Measurements from ENCODE around the gene MAP3K2. TPM values are rescaled to one million over a fixed set of nuclear protein-coding genes. Genes with fewer than 3 reads are reported as not detected.

Gene MAP3K2, protein sequence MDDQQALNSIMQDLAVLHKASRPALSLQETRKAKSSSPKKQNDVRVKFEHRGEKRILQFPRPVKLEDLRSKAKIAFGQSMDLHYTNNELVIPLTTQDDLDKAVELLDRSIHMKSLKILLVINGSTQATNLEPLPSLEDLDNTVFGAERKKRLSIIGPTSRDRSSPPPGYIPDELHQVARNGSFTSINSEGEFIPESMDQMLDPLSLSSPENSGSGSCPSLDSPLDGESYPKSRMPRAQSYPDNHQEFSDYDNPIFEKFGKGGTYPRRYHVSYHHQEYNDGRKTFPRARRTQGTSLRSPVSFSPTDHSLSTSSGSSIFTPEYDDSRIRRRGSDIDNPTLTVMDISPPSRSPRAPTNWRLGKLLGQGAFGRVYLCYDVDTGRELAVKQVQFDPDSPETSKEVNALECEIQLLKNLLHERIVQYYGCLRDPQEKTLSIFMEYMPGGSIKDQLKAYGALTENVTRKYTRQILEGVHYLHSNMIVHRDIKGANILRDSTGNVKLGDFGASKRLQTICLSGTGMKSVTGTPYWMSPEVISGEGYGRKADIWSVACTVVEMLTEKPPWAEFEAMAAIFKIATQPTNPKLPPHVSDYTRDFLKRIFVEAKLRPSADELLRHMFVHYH
- total RNA-seq, result 100 to 1,000 TPM in 1 of 4 donors, 10 to 100 TPM in 3; 84.8 to 118 (median 92.8) TPM

DNA sequence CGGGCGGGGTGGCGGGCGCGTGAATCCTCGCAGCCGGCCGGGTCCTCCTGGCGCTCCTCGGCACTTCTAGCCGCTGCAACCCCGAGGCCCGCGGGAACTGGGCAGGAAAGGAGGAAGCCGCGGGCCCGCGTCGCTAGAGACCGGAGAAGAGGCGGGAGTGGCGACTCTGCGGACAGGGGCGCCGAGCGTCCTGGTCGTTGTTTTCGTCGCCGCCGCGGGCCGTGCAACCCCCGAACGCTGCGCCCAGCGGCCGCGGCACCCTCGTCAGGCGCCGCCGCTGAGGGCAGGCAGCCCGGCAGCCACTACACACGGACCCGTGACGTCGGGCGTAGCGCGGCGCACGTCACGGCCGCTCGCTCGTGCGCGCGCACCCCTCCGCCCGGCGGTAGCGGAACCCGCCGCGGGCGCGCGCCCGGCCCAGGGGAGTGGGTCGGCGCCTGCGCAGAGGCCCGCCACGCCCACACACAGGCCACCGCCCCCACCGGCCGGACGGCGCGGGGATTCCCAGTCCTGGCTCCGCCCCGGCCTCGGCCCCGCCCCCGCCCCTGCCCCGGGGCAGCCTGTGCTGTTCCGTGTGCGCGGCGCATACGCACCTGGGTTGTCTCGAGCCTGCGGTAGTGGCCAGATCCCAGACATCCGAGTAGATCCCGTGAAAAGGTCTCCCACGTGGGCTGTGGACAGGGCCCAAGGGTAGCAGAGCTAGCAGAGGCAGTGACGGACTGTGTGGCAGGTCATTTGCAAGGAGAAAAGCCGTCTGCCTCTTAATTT, at the start of gene MAP3K2:
TSS of gene MAP3K2 (minus strand) at position 321 of the 768 bp plus-strand sequence. CDS start 44,846 bp downstream, outside the sequence.
- H3K9me3 ChIP-seq, result no peaks in the 10 kb centered on the region
- no peaks in the 10 kb centered on the region for H3K27me3 ChIP-seq
- H3K27ac ChIP-seq, result peak within 1 kb of the TSS; percentile 99 to 100 (median 100)
- TF ChIP-seq, protein P1, sequence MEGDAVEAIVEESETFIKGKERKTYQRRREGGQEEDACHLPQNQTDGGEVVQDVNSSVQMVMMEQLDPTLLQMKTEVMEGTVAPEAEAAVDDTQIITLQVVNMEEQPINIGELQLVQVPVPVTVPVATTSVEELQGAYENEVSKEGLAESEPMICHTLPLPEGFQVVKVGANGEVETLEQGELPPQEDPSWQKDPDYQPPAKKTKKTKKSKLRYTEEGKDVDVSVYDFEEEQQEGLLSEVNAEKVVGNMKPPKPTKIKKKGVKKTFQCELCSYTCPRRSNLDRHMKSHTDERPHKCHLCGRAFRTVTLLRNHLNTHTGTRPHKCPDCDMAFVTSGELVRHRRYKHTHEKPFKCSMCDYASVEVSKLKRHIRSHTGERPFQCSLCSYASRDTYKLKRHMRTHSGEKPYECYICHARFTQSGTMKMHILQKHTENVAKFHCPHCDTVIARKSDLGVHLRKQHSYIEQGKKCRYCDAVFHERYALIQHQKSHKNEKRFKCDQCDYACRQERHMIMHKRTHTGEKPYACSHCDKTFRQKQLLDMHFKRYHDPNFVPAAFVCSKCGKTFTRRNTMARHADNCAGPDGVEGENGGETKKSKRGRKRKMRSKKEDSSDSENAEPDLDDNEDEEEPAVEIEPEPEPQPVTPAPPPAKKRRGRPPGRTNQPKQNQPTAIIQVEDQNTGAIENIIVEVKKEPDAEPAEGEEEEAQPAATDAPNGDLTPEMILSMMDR (IDR thresholded peaks at IDR 0.05), result peak in 1 of 6 experiments; percentile 11
- peak; percentile 85 to 92 for TF ChIP-seq POLR2A (IDR thresholded peaks at IDR 0.05)
- intact Hi-C loops (cut with DNase I), result no loop called here
- peaks cover 18 to 37% of the 10 kb centered on the region in 2 donors for H3K4me1 ChIP-seq
- H3K4me3 ChIP-seq (replicated peaks in 1 of 3), result peak within 1 kb of the TSS; percentile 74 to 96 (median 75)
- 0 to 11% methylated on average over 1 to 14 of the region's 100 CpGs for WGBS, 2 donors
- H3K36me3 ChIP-seq, result no peaks in the 10 kb centered on the region
- DNase-seq, result peak; percentile 95 to 96

DNA sequence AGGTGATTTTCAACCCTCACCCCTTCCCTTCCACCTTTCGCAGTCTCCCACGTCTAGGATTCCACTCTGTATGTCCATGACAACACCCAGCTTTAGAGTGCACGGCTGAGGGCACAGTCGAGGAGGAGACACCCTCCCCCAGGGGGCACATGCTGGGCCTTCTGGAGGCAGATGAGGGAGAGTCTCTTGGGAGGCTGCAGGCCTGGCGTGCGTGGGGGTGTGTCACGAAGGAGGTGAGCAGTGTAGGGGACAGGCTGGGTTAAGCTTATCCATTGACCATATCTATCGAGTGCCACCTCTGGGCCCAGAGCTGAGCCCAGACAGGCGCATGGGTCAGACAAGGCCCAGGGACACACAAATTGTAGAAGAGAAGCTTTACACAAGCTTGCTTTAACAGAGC, 49.3 kb upstream of the MAP3K2 start:
- no peaks in the 10 kb centered on the region for H3K27me3 ChIP-seq
- TF ChIP-seq, protein P1 (IDR thresholded peaks at IDR 0.05), result no peak
- TF ChIP-seq POLR2A (IDR thresholded peaks at IDR 0.05), result no peak
- WGBS, 2 donors, result 85 to 93% methylated on average over 9 of the region's 9 CpGs

DNA sequence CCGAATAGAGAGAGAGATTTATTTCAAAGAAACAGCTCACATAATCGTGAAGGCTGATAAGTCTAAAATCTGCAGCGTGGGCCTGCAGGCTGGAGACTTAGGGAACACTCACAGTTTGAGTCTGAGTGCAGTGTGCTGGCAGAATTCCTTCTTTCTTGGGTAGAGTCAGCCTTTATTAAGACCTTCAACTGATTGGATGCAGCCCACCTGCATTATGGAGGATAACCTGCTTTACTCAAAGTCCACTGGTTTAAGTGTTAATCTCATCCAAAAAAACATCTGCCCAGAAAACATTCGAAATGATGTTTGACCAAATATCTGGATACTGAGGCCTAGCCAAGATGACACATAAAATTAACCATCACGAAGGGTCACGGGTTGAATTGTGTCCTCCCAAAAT, 46.7 kb upstream of the MAP3K2 start:
- Histone ChIP-seq H3K36me3 (no peaks in the 10 kb centered on the region), H3K27me3 (no peaks in the 10 kb centered on the region), H3K4me3 (replicated peaks in 1 of 3) (no peak overlapping the region), H3K27ac (no peak overlapping the region), H3K4me1 (no peaks in the 10 kb centered on the region), H3K9me3 (no peaks in the 10 kb centered on the region)
- intact Hi-C loops (cut with DNase I), result no loop called here
- WGBS, 2 donors, result 93 to 95% methylated on average over 6 of the region's 6 CpGs
- DNase-seq, result no peak
- no peak for TF ChIP-seq POLR2A (IDR thresholded peaks at IDR 0.05)
- TF ChIP-seq, protein P1 (IDR thresholded peaks at IDR 0.05), result no peak

More for the DNA sequence above, 49.3 kb upstream of the MAP3K2 start:
- Histone ChIP-seq H3K9me3 (no peaks in the 10 kb centered on the region), H3K4me3 (replicated peaks in 1 of 3) (no peak overlapping the region), H3K36me3 (no peaks in the 10 kb centered on the region), H3K27ac (no peak overlapping the region), H3K4me1 (no peaks in the 10 kb centered on the region)
- DNase-seq, result no peak
- intact Hi-C loops (cut with DNase I), result no loop called here

DNA sequence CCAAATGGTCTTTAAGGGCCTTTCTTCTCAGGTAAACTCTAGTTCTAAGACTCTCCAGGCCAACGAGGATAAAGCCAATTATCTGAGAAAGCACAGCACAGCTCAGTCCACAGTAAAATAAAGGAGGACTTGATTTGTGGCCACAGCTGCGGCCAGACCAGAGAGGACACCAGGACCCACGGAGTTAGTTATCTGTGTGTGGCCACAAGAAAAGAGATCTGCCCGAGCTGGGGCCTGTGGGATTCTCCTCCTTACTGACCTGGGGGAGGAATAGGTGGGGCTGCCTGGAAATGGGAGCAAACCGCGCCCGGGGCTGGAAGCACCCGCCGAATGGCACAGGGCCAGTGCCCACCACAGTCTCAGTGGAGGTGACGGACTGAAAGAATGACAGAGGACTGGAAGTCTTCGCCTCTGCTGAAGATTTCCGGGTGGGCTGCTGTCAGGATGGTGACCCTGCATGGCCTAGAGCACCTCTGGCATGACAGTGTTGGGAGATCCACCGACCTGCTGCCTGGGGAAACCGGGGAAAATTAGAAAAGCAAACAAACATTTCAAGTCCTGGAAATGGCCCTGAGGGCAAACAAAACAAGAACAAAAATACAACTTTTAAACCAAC, 43.7 kb upstream of the MAP3K2 start:
- no peak for TF ChIP-seq POLR2A (IDR thresholded peaks at IDR 0.05)
- TF ChIP-seq, protein P1 (IDR thresholded peaks at IDR 0.05), result no peak
- H3K4me3 ChIP-seq (replicated peaks in 1 of 3), result no peak overlapping the region
- H3K27me3 ChIP-seq, result no peaks in the 10 kb centered on the region
- intact Hi-C loops (cut with DNase I), result no loop called here
- no peaks in the 10 kb centered on the region for H3K4me1 ChIP-seq
- H3K27ac ChIP-seq, result no peak overlapping the region
- no peak for DNase-seq
- 80 to 81% methylated on average over 14 of the region's 14 CpGs for WGBS, 2 donors
- H3K36me3 ChIP-seq, result no peaks in the 10 kb centered on the region
- no peaks in the 10 kb centered on the region for H3K9me3 ChIP-seq

Measured in thyroid gland (tissue), 4 donors.